ENCODE measurements around the gene LSM4. TPM values are rescaled to one million over a fixed set of nuclear protein-coding genes. Genes with fewer than 3 reads are reported as not detected.

LSM4 gene
- total RNA-seq, 3 donors from 2014 or later, result 83.0 to 122 (median 120) TPM

DNA sequence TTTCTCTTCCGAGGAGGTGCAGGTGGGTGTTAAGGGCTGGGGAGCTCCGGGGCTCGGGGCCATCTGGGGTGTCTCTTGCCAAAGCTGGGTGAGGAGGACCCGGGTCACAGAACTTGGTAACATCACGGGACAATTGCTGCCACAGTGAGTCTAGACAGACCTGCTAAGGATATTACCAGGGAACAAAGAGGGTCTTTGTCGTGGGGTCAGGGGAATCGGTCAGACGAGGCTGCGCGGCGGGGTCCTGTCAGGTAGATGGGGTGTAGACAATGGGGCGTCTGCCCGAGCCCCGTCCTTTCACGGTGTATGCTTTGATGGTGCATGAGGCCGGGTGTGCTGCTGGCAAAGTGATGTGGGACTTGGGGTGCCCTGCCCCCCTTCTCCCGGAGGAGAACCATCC is 25.3 kb upstream of the LSM4 start:
- H3K4me3 ChIP-seq, result no peak overlapping the region
- H3K9me3 ChIP-seq, result no peaks in the 10 kb centered on the region
- DNase-seq (ENCODE audit: low spot score in 2 of 2), result no peak
- H3K4me1 ChIP-seq, result no peaks in the 10 kb centered on the region
- no peaks in the 10 kb centered on the region for H3K27me3 ChIP-seq
- TF ChIP-seq POLR2AphosphoS5 (IDR thresholded peaks at IDR 0.05), result no peak
- no peak for TF ChIP-seq CTCF (IDR thresholded peaks at IDR 0.05)
- no peak for TF ChIP-seq POLR2A (IDR thresholded peaks at IDR 0.05)
- H3K27ac ChIP-seq, result no peak overlapping the region
- no peaks in the 10 kb centered on the region for H3K36me3 ChIP-seq
- intact Hi-C loops (cut with DNase I; ENCODE audit: low total_unique reads), result no loop called here

- Histone ChIP-seq H3K9me3 (no peaks in the 10 kb centered on the region), H3K27me3 (no peaks in the 10 kb centered on the region), H3K4me1 (no peaks in the 10 kb centered on the region), H3K27ac (no peak overlapping the region), H3K4me3 (no peak overlapping the region), H3K36me3 (no peaks in the 10 kb centered on the region)
- TF ChIP-seq POLR2A (IDR thresholded peaks at IDR 0.05) (no peak), CTCF (IDR thresholded peaks at IDR 0.05) (peak in 1 of 3 donors; percentile 26)
- intact Hi-C loops (cut with DNase I; ENCODE audit: low total_unique reads), result loop anchor here (2.0 kb wide), 1 partner anchor 65 kb away; no protein-coding TSS in a partner anchor
- DNase-seq (ENCODE audit: low spot score in 2 of 2), result peak in 1 of 2 donors; percentile 53
These were observed 23.2 kb upstream of the LSM4 start for GRCh38 chr19:18346091-18346490.

DNA sequence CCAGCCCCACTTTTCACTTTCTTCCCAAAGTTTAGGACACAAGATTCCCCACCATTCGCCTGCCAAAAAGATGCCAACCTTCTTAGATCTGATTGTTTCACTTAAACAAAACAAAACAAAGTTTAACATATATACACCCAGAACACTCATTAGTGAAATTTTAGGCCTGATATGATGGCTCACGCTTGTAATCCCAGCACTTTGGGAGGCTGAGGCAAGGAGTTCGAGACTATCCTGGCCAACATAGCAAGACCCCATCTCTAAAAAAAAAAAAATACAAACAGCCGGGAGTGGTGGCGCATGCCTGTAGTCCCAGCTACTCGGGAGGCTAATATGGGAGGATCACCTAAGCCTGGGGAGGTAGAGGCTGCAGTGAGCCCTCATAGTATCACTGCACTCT is 22.4 kb upstream of the LSM4 start:
- Histone ChIP-seq H3K4me3 (no peak overlapping the region), H3K4me1 (no peaks in the 10 kb centered on the region), H3K9me3 (no peaks in the 10 kb centered on the region), H3K27me3 (no peaks in the 10 kb centered on the region), H3K27ac (no peak overlapping the region), H3K36me3 (no peaks in the 10 kb centered on the region)
- TF ChIP-seq CTCF (IDR thresholded peaks at IDR 0.05) (no peak), POLR2AphosphoS5 (IDR thresholded peaks at IDR 0.05) (no peak), POLR2A (IDR thresholded peaks at IDR 0.05) (no peak)
- no peak for DNase-seq (ENCODE audit: low spot score in 2 of 2)
- intact Hi-C loops (cut with DNase I; ENCODE audit: low total_unique reads), result no loop called here

DNA sequence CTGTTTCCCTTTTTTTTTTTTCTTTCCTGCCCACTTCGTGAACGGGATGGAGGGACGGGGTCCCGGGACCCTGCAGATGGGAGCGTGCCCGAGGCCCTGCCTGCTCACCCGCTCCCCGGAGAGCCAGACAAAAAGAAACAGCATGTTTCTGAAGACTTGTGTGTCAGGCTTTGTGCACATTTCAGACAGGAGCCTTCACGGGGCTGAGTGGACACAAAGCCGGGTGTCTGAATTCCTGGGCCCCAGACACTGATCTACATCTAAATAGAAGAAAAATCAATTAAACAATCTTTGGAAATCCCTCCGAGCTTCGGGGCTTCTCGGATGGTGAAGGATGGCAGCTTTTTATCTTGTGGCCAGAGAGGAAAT is 21.7 kb upstream of the LSM4 start:
- Histone ChIP-seq H3K4me3 (no peak overlapping the region), H3K27ac (no peak overlapping the region), H3K27me3 (no peaks in the 10 kb centered on the region), H3K4me1 (no peaks in the 10 kb centered on the region), H3K9me3 (no peaks in the 10 kb centered on the region), H3K36me3 (no peaks in the 10 kb centered on the region)
- no peak for TF ChIP-seq POLR2A (IDR thresholded peaks at IDR 0.05)
- TF ChIP-seq POLR2AphosphoS5 (IDR thresholded peaks at IDR 0.05), result no peak
- TF ChIP-seq CTCF (IDR thresholded peaks at IDR 0.05), result no peak
- no peak for DNase-seq (ENCODE audit: low spot score in 2 of 2)
- intact Hi-C loops (cut with DNase I; ENCODE audit: low total_unique reads), result no loop called here

- Histone ChIP-seq H3K4me3 (no peak overlapping the region), H3K9me3 (no peaks in the 10 kb centered on the region), H3K36me3 (no peaks in the 10 kb centered on the region), H3K4me1 (no peaks in the 10 kb centered on the region), H3K27me3 (no peaks in the 10 kb centered on the region), H3K27ac (no peak overlapping the region)
- intact Hi-C loops (cut with DNase I; ENCODE audit: low total_unique reads), result no loop called here
- no peak for DNase-seq (ENCODE audit: low spot score in 2 of 2)
- no peak for TF ChIP-seq POLR2AphosphoS5 (IDR thresholded peaks at IDR 0.05)
- TF ChIP-seq CTCF (IDR thresholded peaks at IDR 0.05), result no peak
- TF ChIP-seq POLR2A (IDR thresholded peaks at IDR 0.05), result no peak
These were observed 19.3 kb upstream of the LSM4 start for GRCh38 chr19:18342090-18342632.
